ENCODE measurements around the gene EXTL2.
"Not testable (repeated sequence)": the region's sequence is repeated elsewhere in the genome, so short reads cannot be mapped to it uniquely, and the experiment has no call there.

EXTL2 gene

DNA sequence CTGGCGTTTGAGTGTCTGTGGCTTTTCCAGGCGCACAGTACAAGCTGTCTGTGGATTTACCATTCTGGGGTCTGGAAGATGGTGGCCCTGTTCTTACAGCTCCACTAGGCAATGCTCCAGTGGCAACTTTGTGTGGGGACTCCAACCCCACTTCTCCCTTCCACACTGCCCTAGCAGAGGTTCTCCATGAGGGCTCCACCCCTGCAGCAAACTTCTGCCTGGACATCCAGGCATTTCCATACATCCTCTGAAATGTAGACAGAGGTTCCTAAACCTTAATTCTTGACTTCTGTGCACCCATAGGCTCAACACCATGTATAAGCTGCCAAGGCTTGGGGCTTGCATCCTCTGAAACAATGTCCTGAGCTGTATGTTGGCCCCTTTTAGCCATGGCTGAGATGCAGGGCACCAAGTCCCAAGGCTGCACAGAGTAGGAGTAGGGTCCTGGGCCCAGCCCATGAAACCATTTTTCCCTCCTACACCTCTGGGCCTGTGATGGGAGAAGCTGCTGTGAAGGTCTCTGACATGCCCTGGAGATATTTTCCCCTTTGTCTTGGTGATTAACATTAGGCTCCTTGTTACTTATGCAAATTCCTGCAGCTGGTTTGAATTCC, 4.7 kb downstream of the EXTL2 start:
- not testable (repeated sequence) for ATAC-seq (replicated peaks); H3K27ac Mint-ChIP-seq; H3K27me3 Mint-ChIP-seq; H3K4me3 Mint-ChIP-seq; DNase-seq
- peaks cover 6 to 12% of the 10 kb centered on the region in 2 donors for H3K4me1 Mint-ChIP-seq
- peaks cover 8 to 23% of the 10 kb centered on the region in 2 donors for H3K36me3 Mint-ChIP-seq
- peaks cover 9 to 12% of the 10 kb centered on the region in 2 donors for H3K9me3 Mint-ChIP-seq

DNA sequence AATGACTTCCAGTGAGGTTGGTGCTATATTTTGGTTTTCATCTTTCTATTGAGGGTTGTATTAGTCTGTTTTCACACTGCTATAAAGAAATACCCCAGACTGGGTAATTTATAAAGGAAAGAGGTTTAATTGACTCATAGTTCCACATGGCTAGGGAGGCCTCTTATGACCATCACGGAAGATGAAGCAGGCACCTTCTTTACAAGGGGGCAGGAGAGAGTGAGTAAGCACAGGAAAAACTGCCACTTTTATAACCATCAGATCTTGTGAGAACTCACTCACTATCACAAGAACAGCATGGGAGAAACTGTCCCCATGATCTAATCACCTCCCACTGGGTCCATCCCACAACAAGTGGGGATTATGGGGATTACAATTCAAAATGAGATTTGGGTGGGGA, 5.6 kb downstream of the EXTL2 start:
- not testable (repeated sequence) for H3K27ac Mint-ChIP-seq; H3K4me3 Mint-ChIP-seq; H3K4me1 Mint-ChIP-seq; DNase-seq; H3K27me3 Mint-ChIP-seq; ATAC-seq (replicated peaks)
- Mint-ChIP-seq H3K9me3 (peaks cover 9 to 12% of the 10 kb centered on the region in 2 donors), H3K36me3 (peaks cover 8 to 21% of the 10 kb centered on the region in 2 donors)

DNA sequence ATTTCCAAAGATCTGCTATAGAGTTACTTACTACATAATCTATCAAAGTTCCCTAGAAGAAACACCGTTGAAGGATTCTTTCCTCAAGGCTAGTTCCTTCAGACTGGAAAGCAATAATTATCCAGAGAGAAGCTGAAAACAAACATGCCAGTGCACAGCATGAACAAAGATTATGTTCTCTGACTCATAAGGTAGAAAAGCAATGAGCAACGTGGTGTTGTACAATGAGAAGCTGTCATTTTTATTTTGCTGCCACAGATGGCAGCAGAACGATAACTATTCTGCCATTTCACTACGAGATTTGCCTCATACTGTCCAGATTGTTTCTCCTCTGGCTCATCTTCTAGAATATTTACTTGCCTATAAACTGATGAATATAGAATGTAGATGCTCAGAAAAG, 10.7 kb downstream of the EXTL2 start:
- Mint-ChIP-seq H3K4me3 (no peak overlapping the region), H3K36me3 (peaks cover 3 to 8% of the 10 kb centered on the region in 2 donors), H3K9me3 (peaks cover 2 to 4% of the 10 kb centered on the region in 2 donors), H3K4me1 (peaks cover 0 to 2% of the 10 kb centered on the region in 2 donors), H3K27me3 (no peaks in the 10 kb centered on the region), H3K27ac (no peak overlapping the region)
- DNase-seq (no peak), ATAC-seq (replicated peaks) (no peak)

DNA sequence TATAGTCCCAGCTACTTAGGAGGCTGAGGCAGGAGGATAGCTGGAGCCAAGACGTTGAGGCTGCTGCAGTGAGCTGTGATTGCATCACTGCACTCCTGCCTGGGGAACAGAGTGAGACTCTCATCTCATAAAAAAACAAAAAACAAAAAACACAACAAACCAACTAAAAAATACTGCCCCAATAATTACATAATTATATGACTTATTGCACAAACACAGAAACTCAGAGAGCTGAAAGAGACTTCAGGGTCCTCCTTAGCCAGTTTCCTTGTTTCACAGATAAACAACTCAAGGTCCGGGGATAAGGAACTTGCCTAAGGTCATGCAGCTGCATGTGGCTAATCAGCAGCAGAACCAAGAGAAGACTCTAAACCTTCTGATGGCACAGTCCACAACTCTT, 11.9 kb downstream of the EXTL2 start:
- Mint-ChIP-seq H3K27me3 (no peaks in the 10 kb centered on the region), H3K36me3 (no peaks in the 10 kb centered on the region), H3K9me3 (no peaks in the 10 kb centered on the region), H3K27ac (no peak overlapping the region), H3K4me1 (peaks cover 0 to 2% of the 10 kb centered on the region in 2 donors), H3K4me3 (no peak overlapping the region)
- ATAC-seq (replicated peaks) (no peak), DNase-seq (no peak)

DNA sequence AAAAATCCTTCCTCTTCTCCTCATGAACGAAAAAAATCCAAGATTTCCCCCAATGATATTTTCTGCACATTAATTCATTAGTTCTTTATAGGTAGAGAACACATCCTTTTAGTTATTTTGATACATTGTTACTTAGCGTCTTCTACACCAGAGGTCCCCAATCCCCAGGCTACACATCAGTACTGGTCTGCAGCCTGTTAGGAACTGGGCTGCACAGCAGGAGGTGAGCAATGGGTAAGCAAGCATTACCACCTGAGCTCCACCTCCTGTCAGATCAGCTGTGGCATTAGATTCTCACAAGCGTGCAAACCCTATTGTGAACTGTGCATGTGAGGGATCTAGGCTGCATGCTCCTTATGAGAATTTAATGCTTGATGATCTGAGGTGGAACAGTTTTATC, 13.0 kb downstream of the EXTL2 start:
- ATAC-seq (replicated peaks), result no peak
- Mint-ChIP-seq H3K36me3 (no peaks in the 10 kb centered on the region), H3K27me3 (no peaks in the 10 kb centered on the region), H3K4me1 (peaks cover 0 to 2% of the 10 kb centered on the region in 2 donors), H3K4me3 (no peak overlapping the region), H3K9me3 (no peaks in the 10 kb centered on the region), H3K27ac (no peak overlapping the region)
- DNase-seq, result no peak

DNA sequence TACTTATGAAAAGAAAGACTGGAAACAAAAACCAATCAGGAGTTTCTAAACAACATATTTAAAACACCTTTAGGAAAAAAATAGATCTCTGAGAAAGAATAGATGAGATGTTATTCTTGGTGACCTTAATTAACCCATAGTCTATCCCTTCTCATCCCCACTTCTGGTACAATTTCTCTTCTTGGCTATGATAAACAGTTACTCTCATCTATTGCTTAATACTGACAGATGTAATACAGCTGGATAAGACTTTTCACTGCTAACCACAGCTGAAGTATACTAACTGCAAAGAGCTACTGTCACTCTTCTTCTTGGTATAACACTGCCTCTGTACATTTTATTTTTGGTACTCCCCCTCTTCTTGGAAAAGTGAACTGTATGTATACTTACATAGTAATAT, 15.2 kb downstream of the EXTL2 start:
- Mint-ChIP-seq H3K9me3 (no peaks in the 10 kb centered on the region), H3K36me3 (no peaks in the 10 kb centered on the region), H3K27ac (no peak overlapping the region), H3K4me3 (no peak overlapping the region), H3K4me1 (peaks cover 0 to 2% of the 10 kb centered on the region in 2 donors), H3K27me3 (no peaks in the 10 kb centered on the region)
- DNase-seq (no peak), ATAC-seq (replicated peaks) (no peak)

DNA sequence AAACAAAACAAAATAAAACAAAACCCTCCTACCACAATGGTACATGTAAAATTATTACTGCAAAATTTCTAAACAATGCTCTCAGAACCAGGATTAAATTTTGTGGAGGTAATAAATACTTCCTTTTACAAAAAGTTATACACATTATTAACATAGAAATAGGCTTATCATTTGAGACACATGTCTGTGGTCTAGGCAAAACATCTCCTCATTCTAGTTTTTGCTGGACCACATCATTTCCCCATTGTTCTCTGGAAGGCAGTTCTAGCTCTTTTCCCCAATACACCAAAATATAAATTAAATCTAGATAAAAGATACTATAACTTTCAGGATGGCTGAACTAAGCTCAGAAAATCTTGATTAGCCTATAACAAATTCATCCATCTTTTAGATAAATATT, 18.4 kb downstream of the EXTL2 start:
- no peaks in the 10 kb centered on the region for H3K27me3 Mint-ChIP-seq
- ATAC-seq (replicated peaks) (no peak), DNase-seq (no peak)
- H3K36me3 Mint-ChIP-seq, result no peaks in the 10 kb centered on the region
- H3K9me3 Mint-ChIP-seq, result no peaks in the 10 kb centered on the region
- no peaks in the 10 kb centered on the region for H3K4me1 Mint-ChIP-seq
- no peak overlapping the region for H3K27ac Mint-ChIP-seq
- H3K4me3 Mint-ChIP-seq, result no peak overlapping the region

DNA sequence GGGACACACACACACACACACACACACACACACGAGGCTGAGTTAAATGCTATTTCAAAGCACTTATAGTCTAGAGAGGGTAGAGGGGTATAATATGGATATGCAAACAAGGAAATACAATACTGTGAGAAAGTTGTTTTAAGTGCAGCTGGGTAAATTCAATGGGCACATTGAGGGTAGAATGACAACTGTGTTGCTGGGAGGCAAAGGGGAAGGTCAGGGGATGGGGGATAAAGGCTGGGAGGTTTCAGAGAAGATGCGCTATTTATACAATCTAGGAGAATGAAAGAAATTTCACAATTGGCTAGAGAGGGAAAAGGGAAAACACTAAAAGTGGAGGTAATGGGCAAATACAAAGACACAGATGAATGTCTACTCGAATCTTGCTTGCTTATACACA, 19.4 kb downstream of the EXTL2 start:
- H3K27ac Mint-ChIP-seq, result no peak overlapping the region
- no peak overlapping the region for H3K4me3 Mint-ChIP-seq
- H3K4me1 Mint-ChIP-seq, result no peaks in the 10 kb centered on the region
- H3K36me3 Mint-ChIP-seq, result no peaks in the 10 kb centered on the region
- no peaks in the 10 kb centered on the region for H3K9me3 Mint-ChIP-seq
- no peak for ATAC-seq (replicated peaks)
- no peak for DNase-seq
- H3K27me3 Mint-ChIP-seq, result no peaks in the 10 kb centered on the region

DNA sequence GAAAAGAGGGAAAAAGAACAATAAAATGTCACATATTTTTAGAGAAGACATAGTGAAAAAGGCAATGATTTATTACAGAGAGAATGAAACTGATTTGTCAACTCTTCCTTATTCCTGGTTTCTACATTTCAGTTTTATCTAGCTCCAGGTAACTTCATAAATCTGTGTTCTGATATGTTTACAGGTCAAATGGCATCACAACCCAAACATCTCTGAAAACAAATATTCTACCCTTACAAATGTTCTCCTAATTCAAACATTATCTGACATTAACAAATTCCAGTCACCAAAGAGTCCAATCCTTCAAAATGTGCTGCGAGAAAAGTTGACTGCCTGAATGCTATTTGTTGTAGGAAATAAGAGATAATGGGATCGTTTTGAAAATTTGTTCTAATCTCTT, 20.2 kb downstream of the EXTL2 start:
- no peaks in the 10 kb centered on the region for H3K36me3 Mint-ChIP-seq
- H3K27ac Mint-ChIP-seq, result no peak overlapping the region
- H3K4me1 Mint-ChIP-seq, result no peaks in the 10 kb centered on the region
- H3K9me3 Mint-ChIP-seq, result no peaks in the 10 kb centered on the region
- H3K27me3 Mint-ChIP-seq, result no peaks in the 10 kb centered on the region
- H3K4me3 Mint-ChIP-seq, result no peak overlapping the region
- no peak for ATAC-seq (replicated peaks)
- DNase-seq, result no peak

DNA sequence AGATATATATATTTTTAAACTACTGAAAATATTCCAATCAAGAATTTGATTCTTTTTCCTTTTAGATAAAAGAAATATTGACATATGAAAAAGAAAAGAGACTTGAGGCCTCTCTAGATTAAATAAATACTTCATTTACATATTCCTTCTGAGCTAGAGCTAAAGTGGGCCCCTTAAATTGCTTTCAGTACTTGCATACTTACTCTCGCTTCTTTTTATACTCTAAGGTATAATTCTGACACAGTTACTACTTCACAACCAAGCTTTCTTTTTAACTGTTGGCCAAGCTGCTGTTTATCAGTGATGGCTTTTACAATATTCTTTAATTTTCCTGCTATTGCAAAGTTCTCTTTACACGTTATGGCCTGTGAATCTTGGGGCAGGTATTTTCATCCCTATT, 24.6 kb downstream of the EXTL2 start:
- Mint-ChIP-seq H3K4me1 (no peaks in the 10 kb centered on the region), H3K27ac (no peak overlapping the region), H3K9me3 (no peaks in the 10 kb centered on the region), H3K36me3 (no peaks in the 10 kb centered on the region), H3K4me3 (no peak overlapping the region), H3K27me3 (no peaks in the 10 kb centered on the region)
- ATAC-seq (replicated peaks) (no peak), DNase-seq (no peak)

DNA sequence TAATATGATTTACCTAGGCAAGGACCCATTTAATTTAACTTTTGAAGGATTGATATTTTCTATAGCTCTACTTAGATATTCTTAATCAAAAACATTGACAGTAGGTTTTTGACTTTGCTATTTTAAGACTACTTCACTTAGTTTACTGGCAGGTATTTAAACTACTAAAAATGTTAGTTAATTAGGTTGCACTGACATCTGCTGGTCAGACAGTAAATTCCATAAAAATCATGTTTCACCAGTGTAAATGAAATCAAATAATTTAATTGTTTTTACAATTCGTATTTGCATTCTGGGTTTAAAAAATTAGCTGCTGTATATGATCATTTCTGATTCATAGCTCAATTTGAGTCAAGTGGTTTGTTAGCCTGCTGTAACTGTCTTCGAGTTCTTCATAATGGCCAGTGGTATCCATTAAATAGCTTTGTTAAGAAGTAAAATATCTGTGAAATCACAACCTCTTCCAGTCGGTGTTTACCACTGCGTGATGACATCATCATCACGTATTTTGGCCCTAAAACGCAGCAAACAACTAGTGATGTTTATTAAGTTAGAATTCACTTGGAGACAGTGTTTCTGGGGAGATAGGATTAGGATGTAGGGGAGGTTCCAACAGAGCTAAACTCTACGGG, 26.2 kb downstream of the EXTL2 start:
- no peaks in the 10 kb centered on the region for H3K4me1 Mint-ChIP-seq
- DNase-seq, result no peak
- no peaks in the 10 kb centered on the region for H3K36me3 Mint-ChIP-seq
- H3K9me3 Mint-ChIP-seq, result no peaks in the 10 kb centered on the region
- H3K27ac Mint-ChIP-seq, result no peak overlapping the region
- ATAC-seq (replicated peaks), result peak in 1 of 2 donors; percentile 39
- H3K4me3 Mint-ChIP-seq, result no peak overlapping the region
- H3K27me3 Mint-ChIP-seq, result no peaks in the 10 kb centered on the region

DNA sequence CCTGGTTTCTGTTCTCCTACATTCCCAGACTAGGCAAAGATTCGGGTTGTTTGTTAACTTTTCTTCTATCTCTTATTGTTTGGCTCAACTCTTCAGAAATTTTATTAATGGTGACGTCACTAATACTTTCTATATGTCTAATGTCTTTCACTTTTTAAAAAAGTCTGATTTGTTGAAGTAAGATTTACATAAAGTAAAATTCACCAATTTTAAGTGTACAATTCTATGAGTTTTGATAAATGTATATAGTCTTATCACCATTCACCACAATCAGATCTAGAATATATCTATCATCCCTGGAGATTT, 27.8 kb downstream of the EXTL2 start:
- H3K27ac Mint-ChIP-seq, result no peak overlapping the region
- H3K4me1 Mint-ChIP-seq, result no peaks in the 10 kb centered on the region
- H3K9me3 Mint-ChIP-seq, result no peaks in the 10 kb centered on the region
- ATAC-seq (replicated peaks) (no peak), DNase-seq (no peak)
- H3K4me3 Mint-ChIP-seq, result no peak overlapping the region
- H3K27me3 Mint-ChIP-seq, result no peaks in the 10 kb centered on the region
- no peaks in the 10 kb centered on the region for H3K36me3 Mint-ChIP-seq

DNA sequence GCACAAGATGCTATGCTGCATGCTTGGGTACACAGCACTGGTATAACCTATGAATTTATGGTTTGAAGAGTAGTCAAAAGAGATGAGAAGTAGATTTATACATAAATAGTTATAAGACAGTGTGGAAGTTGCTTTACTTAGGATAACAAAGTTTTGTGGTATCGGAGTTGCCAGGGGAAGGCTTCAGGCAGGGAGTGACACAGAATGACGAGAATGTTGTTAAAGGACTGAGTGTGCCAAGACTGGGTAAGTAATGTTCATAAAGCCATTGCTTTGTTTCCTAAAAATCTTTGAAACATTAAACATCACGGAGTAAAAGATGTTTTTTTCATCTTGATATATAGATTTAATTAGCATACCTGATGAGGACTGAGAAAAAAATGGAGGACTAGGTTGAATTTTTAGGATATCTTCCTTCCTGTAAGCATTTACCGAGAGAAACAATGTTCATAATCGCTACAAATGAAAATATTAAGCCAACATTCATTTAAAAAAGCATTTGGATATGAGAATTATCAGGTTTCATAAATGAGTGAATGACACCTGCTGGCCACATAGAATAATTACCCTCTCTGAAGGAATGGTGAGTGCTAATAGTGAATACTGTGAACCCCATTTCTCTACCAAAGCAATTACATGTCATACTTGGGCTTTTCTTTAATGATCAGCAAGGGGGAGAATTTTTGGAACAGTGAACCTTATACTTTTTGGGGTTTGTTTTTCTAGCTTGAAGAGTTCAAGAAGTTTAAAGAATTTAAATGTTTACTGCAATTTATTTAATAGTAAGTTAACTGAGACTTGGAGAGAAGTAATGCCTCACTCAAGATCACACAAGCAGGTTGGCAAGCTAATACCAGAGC, 28.4 kb downstream of the EXTL2 start:
- Mint-ChIP-seq H3K4me3 (no peak overlapping the region), H3K27ac (no peak overlapping the region), H3K27me3 (no peaks in the 10 kb centered on the region), H3K9me3 (no peaks in the 10 kb centered on the region), H3K36me3 (no peaks in the 10 kb centered on the region), H3K4me1 (no peaks in the 10 kb centered on the region)
- ATAC-seq (replicated peaks) (peak in 1 of 2 donors; percentile 48), DNase-seq (no peak)

DNA sequence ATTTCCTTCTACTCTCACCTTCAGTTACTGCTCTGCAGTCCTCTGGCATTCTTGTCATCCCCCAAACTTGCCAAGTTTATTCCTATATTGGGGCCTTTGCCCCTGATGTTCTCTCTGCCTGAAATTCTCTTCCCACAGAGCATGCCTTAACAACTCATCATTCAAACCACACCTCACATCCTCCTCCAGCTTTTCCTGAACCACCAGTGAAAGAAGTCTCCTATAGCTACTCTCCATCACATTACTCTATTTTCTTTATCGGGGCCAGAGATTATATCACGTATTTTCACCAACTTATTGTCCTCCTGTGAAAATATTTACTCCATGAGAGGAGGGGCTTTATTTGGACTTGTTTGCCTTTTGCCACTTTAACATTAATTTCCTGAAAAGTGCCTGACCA, 32.1 kb downstream of the EXTL2 start:
- no peak for ATAC-seq (replicated peaks)
- Mint-ChIP-seq H3K27me3 (no peaks in the 10 kb centered on the region), H3K36me3 (no peaks in the 10 kb centered on the region), H3K27ac (no peak overlapping the region), H3K4me3 (no peak overlapping the region), H3K9me3 (no peaks in the 10 kb centered on the region), H3K4me1 (no peaks in the 10 kb centered on the region)
- DNase-seq, result no peak

DNA sequence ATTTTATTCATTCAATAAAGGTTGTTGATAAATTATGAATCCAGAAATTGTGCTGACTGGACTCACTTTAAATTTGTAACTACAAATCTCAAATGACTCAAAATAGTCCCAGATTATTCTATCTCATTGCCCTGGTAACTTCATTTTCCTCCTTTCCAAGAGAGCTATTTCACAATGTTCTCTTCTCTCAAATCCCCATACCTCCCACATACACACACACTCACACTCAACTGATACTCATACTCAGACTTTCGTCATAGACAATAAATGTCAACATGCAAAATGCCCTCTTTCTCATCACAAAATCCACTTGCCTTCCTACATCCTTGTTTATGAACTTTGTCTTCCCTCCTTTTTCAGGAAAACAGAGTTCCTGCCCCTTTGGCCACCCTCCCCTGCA, 33.3 kb downstream of the EXTL2 start:
- ATAC-seq (replicated peaks) (no peak), DNase-seq (no peak)
- Mint-ChIP-seq H3K4me3 (no peak overlapping the region), H3K9me3 (no peaks in the 10 kb centered on the region), H3K27me3 (peaks cover 0 to under 1% of the 10 kb centered on the region in 2 donors), H3K36me3 (no peaks in the 10 kb centered on the region), H3K4me1 (no peaks in the 10 kb centered on the region), H3K27ac (no peak overlapping the region)

Measured in stimulated activated naive B cell treated with anti-CD40 and anti-IgM and Interleukin-4, amounts not matched to agents 10 μg/mL and 1 μg/mL and 100 μg/mL, for 72 hours (primary cell).